HCT116 (cell line): Measurements from ENCODE around the gene RIPK3. TPM values are rescaled to one million over a fixed set of nuclear protein-coding genes. Genes with fewer than 3 reads are reported as not detected.

Experiments
- ATAC-seq: fragments of 200-7000 bp; cut with Tn5 transposase; 2 replicates; pipeline ENCODE4 v1.9.1; 2020; ENCODE audit warnings: mild to moderate bottlenecking, moderate library complexity
- BruUV-seq: library from RNA; stranded (reverse); fragments of 400-500 nt; replicated peaks from 2 replicates; lab custom pipeline; 2021; lab: Mats Ljungman, UMichigan
- CTCF ChIA-PET: fragments of 300-600 bp; sonication (Branson Sonifier 250); formaldehyde crosslinking; loops from one replicate; lab custom pipeline; 2021; ENCODE audit warnings: antibody characterized with exemption; lab: Charles Lee
- POLR2A ChIA-PET: fragments of 300-600, 350-600 bp; sonication (Branson Sonifier 250); formaldehyde crosslinking; loops from one replicate; lab custom pipeline; 2021; ENCODE audit warnings: antibody characterized with exemption; lab: Charles Lee
- RAD21 ChIA-PET, 2 experiments: fragments of 300-600 bp; sonication (Branson Sonifier 250); formaldehyde crosslinking; loops; one replicate each; lab custom pipeline; 2023; ENCODE audit warnings: low total read pairs in 2 of 2; ENCODE audit not compliant: uncharacterized antibody in 2 of 2, unreplicated experiment in 2 of 2, low non-redundant PET in 1 of 2; lab: Charles Lee
- DNase-seq: peaks from one replicate; pipeline ENCODE4 v3.0.0-alpha.2; 2010; ENCODE audit warnings: low read depth, low spot score
- H2AFZ ChIP-seq: fragments of 200-600 bp; shearing (Covaris generic), sonication (generic); 2 replicates; pipeline ENCODE4 v1.6.1; 2017; ENCODE audit warnings: low read depth, mixed run types, mixed read lengths, antibody characterized with exemption, low read length; ENCODE audit not compliant: poor library complexity, severe bottlenecking
- H3K27ac ChIP-seq: 2 replicates; pipeline ENCODE4 v1.5.1; 2012; ENCODE audit warnings: low read depth, low read length
- H3K27me3 ChIP-seq: fragments of 200-600 bp; sonication (generic); 2 replicates; pipeline ENCODE4 v1.6.1; 2016; ENCODE audit warnings: mixed run types, low read length, mixed read lengths; ENCODE audit not compliant: insufficient read depth
- H3K36me3 ChIP-seq, 2 experiments: fragments of 200-500 bp in 1 of 2; fragments of 200-600 bp in 1 of 2; sonication (Bioruptor generic) in 1 of 2; sonication (generic) in 1 of 2; 2 replicates each; pipeline versions ENCODE4 v1.5.1 to v1.6.1; 2014 to 2016; ENCODE audit warnings: low read length in 2 of 2, inconsistent platforms in 1 of 2, mixed read lengths in 1 of 2, mixed run types in 1 of 2; ENCODE audit not compliant: insufficient read depth in 2 of 2, control insufficient read depth in 1 of 2
- H3K4me1 ChIP-seq, 2 experiments: fragments of 200-600 bp in 1 of 2; sonication (generic) in 1 of 2; 2 replicates each; pipeline versions ENCODE4 v1.5.1 to v1.6.1; 2012 to 2017; ENCODE audit warnings: low read length in 2 of 2, inconsistent platforms in 1 of 2, mild to moderate bottlenecking in 1 of 2, mixed read lengths in 1 of 2, mixed run types in 1 of 2, moderate library complexity in 1 of 2; ENCODE audit not compliant: insufficient read depth in 2 of 2, control insufficient read depth in 1 of 2
- H3K4me2 ChIP-seq: fragments of 200-600 bp; sonication (generic); 2 replicates; pipeline ENCODE4 v1.6.1; 2017; ENCODE audit warnings: mixed run types, low read length, mixed read lengths
- H3K4me3 ChIP-seq, 2 experiments: fragments of 200-600 bp in 1 of 2; sonication (generic) in 1 of 2; replicated peaks in 1 of 2; 2 replicates each; pipeline ENCODE4 v1.5.1; 2011 to 2016; ENCODE audit warnings: low read length in 2 of 2, control low read depth in 1 of 2, low read depth in 1 of 2, mild to moderate bottlenecking in 1 of 2, mixed read lengths in 1 of 2, mixed run types in 1 of 2
- H3K79me2 ChIP-seq: fragments of 200-600 bp; sonication (generic); 2 replicates; pipeline ENCODE4 v1.6.1; 2017; ENCODE audit warnings: mild to moderate bottlenecking, mixed run types, low read length, moderate library complexity, mixed read lengths; ENCODE audit not compliant: insufficient read depth
- H3K9ac ChIP-seq: fragments of 200-600 bp; sonication (generic); 2 replicates; pipeline ENCODE4 v1.6.1; 2016; ENCODE audit warnings: low read length, mixed read lengths
- H3K9me2 ChIP-seq: fragments of 200-600 bp; sonication (generic), shearing (Covaris generic); 2 replicates; pipeline ENCODE4 v1.6.1; 2017; ENCODE audit warnings: mixed run types, mild to moderate bottlenecking, moderate library complexity; ENCODE audit not compliant: insufficient read depth
- H3K9me3 ChIP-seq, 2 experiments: fragments of 200-500 bp in 1 of 2; fragments of 200-600 bp in 1 of 2; sonication (Bioruptor generic) in 1 of 2; sonication (generic) in 1 of 2; 2 replicates each; pipeline ENCODE4 v1.6.1; 2014 to 2017; ENCODE audit warnings: low read length in 2 of 2, mixed read lengths in 2 of 2, inconsistent platforms in 1 of 2, low read depth in 1 of 2, mild to moderate bottlenecking in 1 of 2, mixed run types in 1 of 2, moderate library complexity in 1 of 2; ENCODE audit not compliant: control insufficient read depth in 1 of 2, insufficient read depth in 1 of 2
- H4K20me1 ChIP-seq: fragments of 200-600 bp; sonication (generic), shearing (Covaris generic); 2 replicates; pipeline ENCODE4 v1.6.1; 2017; ENCODE audit warnings: mixed run types, mild to moderate bottlenecking, moderate library complexity; ENCODE audit not compliant: insufficient read depth
- ATF3 ChIP-seq: IDR thresholded peaks from 2 replicates; pipeline ENCODE4 v1.6.1; 2012
- CTCF ChIP-seq, 3 experiments: fragments of 200-600 bp in 1 of 3; sonication (generic) in 1 of 3; IDR thresholded peaks in 2 of 3; conservative IDR thresholded peaks in 1 of 3; 2 replicates each; pipeline ENCODE4 v1.5.1; 2012 to 2017; ENCODE audit warnings: low read depth in 2 of 3, low read length in 2 of 3, antibody characterized with exemption in 1 of 3, borderline replicate concordance in 1 of 3, control low read depth in 1 of 3, mild to moderate bottlenecking in 1 of 3, mixed read lengths in 1 of 3, mixed run types in 1 of 3, moderate library complexity in 1 of 3; ENCODE audit not compliant: insufficient read depth in 1 of 3
- EZH2phosphoT487 ChIP-seq: fragments of 200-600 bp; IDR thresholded peaks from 2 replicates; pipeline ENCODE4 v1.6.1; 2018; ENCODE audit warnings: antibody characterized with exemption, borderline replicate concordance
- FOSL1 ChIP-seq: IDR thresholded peaks from 2 replicates; pipeline ENCODE4 v1.6.1; 2012; ENCODE audit warnings: low read depth
- MAX ChIP-seq: IDR thresholded peaks from 2 replicates; pipeline ENCODE4 v1.6.1; 2012
- POLR2A ChIP-seq: IDR thresholded peaks from 2 replicates; pipeline ENCODE4 v1.7.0; 2011; ENCODE audit warnings: borderline replicate concordance; ENCODE audit not compliant: insufficient read depth, insufficient read length; ENCODE audit errors: extremely low read depth
- POLR2AphosphoS5 ChIP-seq: IDR thresholded peaks from 2 replicates; pipeline ENCODE4 v1.6.1; 2011; ENCODE audit warnings: mild to moderate bottlenecking, low read depth, low read length, moderate library complexity
- SP1 ChIP-seq: IDR thresholded peaks from 2 replicates; pipeline ENCODE4 v1.6.1; 2012; ENCODE audit warnings: low read depth
- SRF ChIP-seq: IDR thresholded peaks from 2 replicates; pipeline ENCODE4 v1.6.1; 2012; ENCODE audit warnings: low read depth
- TCF7L2 ChIP-seq: IDR thresholded peaks from 2 replicates; pipeline ENCODE4 v1.7.0; 2011; ENCODE audit warnings: borderline replicate concordance, inconsistent platforms; ENCODE audit not compliant: insufficient read depth, insufficient read length; ENCODE audit errors: extremely low read depth
- YY1 ChIP-seq: IDR thresholded peaks from 2 replicates; pipeline ENCODE4 v1.6.1; 2011; ENCODE audit warnings: low read length, low read depth, moderate library complexity, mild to moderate bottlenecking; ENCODE audit not compliant: insufficient replicate concordance; ENCODE audit errors: extremely low read depth
- ZFX ChIP-seq: fragments of 450-650 bp; IDR thresholded peaks from 2 replicates; pipeline ENCODE4 v1.6.1; 2017
- ZNF274 ChIP-seq: fragments of 200-500 bp; sonication (Bioruptor generic); IDR thresholded peaks from 2 replicates; pipeline ENCODE4 v1.6.1; 2014; ENCODE audit warnings: mild to moderate bottlenecking, low read depth, low read length, inconsistent platforms
- intact Hi-C: fragments of 100-400 bp; cut with micrococcal nuclease; formaldehyde crosslinking; loops from 2 replicates; pipeline ENCODE4 v1.10.0; 2022
- total RNA-seq: library from RNA; stranded (reverse); gene quantifications from one replicate; pipeline ENCODE4 v1.2.1, GENCODE V29; 2021; ENCODE audit not compliant: unreplicated experiment

The RIPK3 gene
- total RNA-seq, 1 experiment from 2014 or later: not detected

GRCh38 chr14:24356208-24356607 is 16.4 kb upstream of the RIPK3 start:
- no peak overlapping the region for H3K9ac ChIP-seq
- ATAC-seq (no peak), DNase-seq (no peak)
- BruUV-seq: no TSS peak
- peaks cover 5 to 22% of the 10 kb centered on the region in 2 experiments; a peak in 3 of 4 replicates for H3K4me1 ChIP-seq
- TF ChIP-seq CTCF (IDR thresholded peaks at IDR 0.05 in 2 of 3, conservative IDR thresholded peaks at IDR 0.05 in 1 of 3; ENCODE audit: borderline replicate concordance in 1 of 3, insufficient read depth in 1 of 3, low read depth in 2 of 3, low read length in 2 of 3) (no peak), SP1 (no peak), POLR2AphosphoS5 (no peak), MAX (no peak), ZFX (no peak), ZNF274 (no peak), POLR2A (no peak), ATF3 (no peak), SRF (no peak), EZH2phosphoT487 (no peak), TCF7L2 (no peak), YY1 (no peak), FOSL1 (no peak)
- H3K27ac ChIP-seq: no peak overlapping the region
- H3K9me3 ChIP-seq: no peaks in the 10 kb centered on the region
- no peak overlapping the region for H3K4me2 ChIP-seq
- H3K79me2 ChIP-seq: no peaks in the 10 kb centered on the region
- H4K20me1 ChIP-seq: no peaks in the 10 kb centered on the region
- no peaks in the 10 kb centered on the region for H3K9me2 ChIP-seq
- no peak overlapping the region for H2AFZ ChIP-seq
- no peak overlapping the region for H3K4me3 ChIP-seq
- POLR2A ChIA-PET: no interaction called here
- no peaks in the 10 kb centered on the region for H3K36me3 ChIP-seq
- RAD21 ChIA-PET: no interaction called here
- intact Hi-C loops: no loop called here
- no peaks in the 10 kb centered on the region for H3K27me3 ChIP-seq
- CTCF ChIA-PET: no interaction called here
